ENCODE measurements around the gene ABHD11. TPM values are rescaled to one million over a fixed set of nuclear protein-coding genes. Genes with fewer than 3 reads are reported as not detected.
"Not testable (repeated sequence)": the region's sequence is repeated elsewhere in the genome, so short reads cannot be mapped to it uniquely, and the experiment has no call there.

Gene ABHD11
- total and polyA plus RNA-seq, 2 of the 4 experiments (the other 2 are of a cell fraction) = 13.4 to 19.9 TPM

GRCh38 chr7:73721377-73721817, 17.2 kb downstream of the ABHD11 start:
- H3K4me1 ChIP-seq (ENCODE audit: control insufficient read depth, insufficient read depth, low read length) = peaks cover 19% of the 10 kb centered on the region
- H3K4ac ChIP-seq (ENCODE audit: low read depth, low read length) = no peak overlapping the region
- H2AFZ ChIP-seq (replicated peaks; ENCODE audit: low read length, poor library complexity) = no peak overlapping the region
- peaks cover 8% of the 10 kb centered on the region for H3K9me1 ChIP-seq (ENCODE audit: insufficient read depth, low read length)
- no CpG with 5 or more reads among the region's 3 CpGs for WGBS, 2 experiments (ENCODE audit: extremely low coverage in 2 of 2, insufficient read length in 1 of 2)
- H4K91ac ChIP-seq (ENCODE audit: insufficient read depth, low read depth, low read length) = no peak overlapping the region
- TF ChIP-seq MXI1 (IDR thresholded peaks at IDR 0.05; ENCODE audit: borderline replicate concordance, low read depth, low read length) = no peak
- no peak for TF ChIP-seq CHD1 (IDR thresholded peaks at IDR 0.05; ENCODE audit: low read depth, low read length)
- no peak for TF ChIP-seq NFE2L2 (IDR thresholded peaks at IDR 0.05; ENCODE audit: low read depth, low read length)
- no peak for TF ChIP-seq CEBPB (IDR thresholded peaks at IDR 0.05; ENCODE audit: low read depth, low read length)
- TF ChIP-seq RAD21 (IDR thresholded peaks at IDR 0.05; ENCODE audit: low read length) = no peak
- no peak for TF ChIP-seq FOS (IDR thresholded peaks at IDR 0.05; ENCODE audit: low read depth, low read length)
- no peak for TF ChIP-seq POLR2A (IDR thresholded peaks at IDR 0.05; ENCODE audit: low read depth, low read length)
- TF ChIP-seq, protein P1, sequence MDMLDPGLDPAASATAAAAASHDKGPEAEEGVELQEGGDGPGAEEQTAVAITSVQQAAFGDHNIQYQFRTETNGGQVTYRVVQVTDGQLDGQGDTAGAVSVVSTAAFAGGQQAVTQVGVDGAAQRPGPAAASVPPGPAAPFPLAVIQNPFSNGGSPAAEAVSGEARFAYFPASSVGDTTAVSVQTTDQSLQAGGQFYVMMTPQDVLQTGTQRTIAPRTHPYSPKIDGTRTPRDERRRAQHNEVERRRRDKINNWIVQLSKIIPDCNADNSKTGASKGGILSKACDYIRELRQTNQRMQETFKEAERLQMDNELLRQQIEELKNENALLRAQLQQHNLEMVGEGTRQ (IDR thresholded peaks at IDR 0.05; ENCODE audit: low read depth, low read length) = no peak
- TF ChIP-seq SMC3 (IDR thresholded peaks at IDR 0.05; ENCODE audit: low read depth, low read length) = no peak
- TF ChIP-seq MAFK (IDR thresholded peaks at IDR 0.05; ENCODE audit: low read depth, low read length) = no peak
- TF ChIP-seq MAZ (IDR thresholded peaks at IDR 0.05; ENCODE audit: borderline replicate concordance, low read depth, low read length) = no peak
- no peak overlapping the region for H4K8ac ChIP-seq (ENCODE audit: low read depth in 2 of 2, low read length in 2 of 2)
- no peak overlapping the region for H3K56ac ChIP-seq (ENCODE audit: extremely low read depth, insufficient read depth, low read length)
- DNase-seq (no peak), ATAC-seq (ENCODE audit: low read depth) (no peak)
- no peak overlapping the region for H4K5ac ChIP-seq (ENCODE audit: low read depth, low read length)
- H2BK5ac ChIP-seq (ENCODE audit: low read depth, low read length, poor library complexity, severe bottlenecking) = no peak overlapping the region
- dilution Hi-C loops (cut with HindIII; ENCODE audit: low sequenced_read_pairs, unreplicated experiment) = no loop called here
- no peak overlapping the region for H2AK5ac ChIP-seq (ENCODE audit: low read depth, low read length)
- no peak overlapping the region for H2BK120ac ChIP-seq (ENCODE audit: low read depth, low read length)
- no peak overlapping the region for H3K27ac ChIP-seq (ENCODE audit: insufficient read depth, low read length)
- H3K23ac ChIP-seq (ENCODE audit: low read depth, low read length) = no peak overlapping the region
- peak overlapping the region; percentile 76 for H2AK9ac ChIP-seq (replicated peaks; ENCODE audit: low read depth, low read length, poor library complexity)
- no peaks in the 10 kb centered on the region for H3K27me3 ChIP-seq (ENCODE audit: control insufficient read depth, insufficient read depth, low read length)
- BruUV-seq (replicated peaks) = no TSS peak
- intact Hi-C loops (cut with micrococcal nuclease) = no loop called here
- ChIA-PET CTCF (no interaction called here), POLR2A (ENCODE audit: unreplicated experiment) (no interaction called here)
- no peak overlapping the region for H3K14ac ChIP-seq (replicated peaks; ENCODE audit: low read depth, low read length)
- no peak overlapping the region for H2BK20ac ChIP-seq (ENCODE audit: low read depth, low read length)
- peaks cover 3 to 23% of the 10 kb centered on the region in 2 experiments for H3K79me1 ChIP-seq (ENCODE audit: low read depth in 1 of 2, low read length in 2 of 2)
- no peaks in the 10 kb centered on the region for H3K9me3 ChIP-seq (ENCODE audit: control insufficient read depth, insufficient read depth, low read length)
- in situ Hi-C loops (cut with MboI; ENCODE audit: low sequenced_read_pairs) = no loop called here
- H4K20me1 ChIP-seq (ENCODE audit: insufficient read depth, low read length) = peaks cover 22% of the 10 kb centered on the region
- H3K4me2 ChIP-seq (ENCODE audit: low read depth, low read length) = no peak overlapping the region
- no peak overlapping the region for H3K9ac ChIP-seq (ENCODE audit: low read depth, low read length)
- H2BK15ac ChIP-seq (ENCODE audit: low read depth, low read length) = no peak overlapping the region
- no peaks in the 10 kb centered on the region; the same call in 1 of the 2 replicates for H3K36me3 ChIP-seq (ENCODE audit: control insufficient read depth, insufficient read depth, low read length)
- no peak overlapping the region for H3K4me3 ChIP-seq (ENCODE audit: insufficient read depth, low read depth, low read length)
- no peak overlapping the region for H3K18ac ChIP-seq (ENCODE audit: low read depth, low read length)

DNA sequence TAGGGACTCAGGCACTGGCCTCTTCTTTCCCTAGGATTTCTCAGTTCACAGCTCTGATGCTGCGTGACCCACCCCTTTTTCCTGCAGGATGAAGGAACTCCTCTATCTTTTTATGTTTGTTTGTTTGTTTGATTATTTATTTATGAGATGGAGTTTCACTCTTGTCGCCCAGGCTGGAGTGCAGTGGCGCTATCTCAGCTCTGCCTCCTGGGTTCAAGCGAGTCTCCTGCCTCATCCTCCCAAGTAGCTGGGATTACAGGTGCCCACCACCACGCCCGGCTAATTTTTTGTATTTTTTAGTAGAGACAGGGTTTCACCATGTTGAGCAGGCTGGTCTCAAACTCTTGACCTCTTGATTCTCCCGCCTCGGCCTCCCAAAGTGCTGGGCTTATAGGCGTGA, 18.2 kb downstream of the ABHD11 start:
- H3K27me3 ChIP-seq (ENCODE audit: control insufficient read depth, insufficient read depth, low read length); dilution Hi-C loops (cut with HindIII; ENCODE audit: low sequenced_read_pairs, unreplicated experiment); H4K5ac ChIP-seq (ENCODE audit: low read depth, low read length); H2BK20ac ChIP-seq (ENCODE audit: low read depth, low read length); H3K4me3 ChIP-seq (ENCODE audit: insufficient read depth, low read depth, low read length); H3K36me3 ChIP-seq (ENCODE audit: control insufficient read depth, insufficient read depth, low read length); in situ Hi-C loops (cut with MboI; ENCODE audit: low sequenced_read_pairs); H3K9me3 ChIP-seq (ENCODE audit: control insufficient read depth, insufficient read depth, low read length); H2AK9ac ChIP-seq (replicated peaks; ENCODE audit: low read depth, low read length, poor library complexity); CTCF ChIA-PET; BruUV-seq (replicated peaks); POLR2A ChIA-PET (ENCODE audit: unreplicated experiment); H3K9ac ChIP-seq (ENCODE audit: low read depth, low read length); H3K56ac ChIP-seq (ENCODE audit: extremely low read depth, insufficient read depth, low read length); H3K27ac ChIP-seq (ENCODE audit: insufficient read depth, low read length); H3K23ac ChIP-seq (ENCODE audit: low read depth, low read length); H2BK15ac ChIP-seq (ENCODE audit: low read depth, low read length); H2BK5ac ChIP-seq (ENCODE audit: low read depth, low read length, poor library complexity, severe bottlenecking); intact Hi-C loops (cut with micrococcal nuclease); H3K14ac ChIP-seq (replicated peaks; ENCODE audit: low read depth, low read length); ATAC-seq (ENCODE audit: low read depth); H3K4ac ChIP-seq (ENCODE audit: low read depth, low read length); H3K18ac ChIP-seq (ENCODE audit: low read depth, low read length); H2AFZ ChIP-seq (replicated peaks; ENCODE audit: low read length, poor library complexity); H2BK120ac ChIP-seq (ENCODE audit: low read depth, low read length); H2AK5ac ChIP-seq (ENCODE audit: low read depth, low read length); DNase-seq; H4K91ac ChIP-seq (ENCODE audit: insufficient read depth, low read depth, low read length); H4K8ac ChIP-seq (ENCODE audit: low read depth in 2 of 2, low read length in 2 of 2); H3K4me2 ChIP-seq (ENCODE audit: low read depth, low read length): not testable (repeated sequence)
- no CpG with 5 or more reads among the region's 9 CpGs for WGBS, 2 experiments (ENCODE audit: extremely low coverage in 2 of 2, insufficient read length in 1 of 2)
- Histone ChIP-seq H3K4me1 (ENCODE audit: control insufficient read depth, insufficient read depth, low read length) (peaks cover 26% of the 10 kb centered on the region), H3K79me1 (ENCODE audit: low read depth in 1 of 2, low read length in 2 of 2) (peaks cover 8 to 31% of the 10 kb centered on the region in 2 experiments), H3K9me1 (ENCODE audit: insufficient read depth, low read length) (peaks cover 14% of the 10 kb centered on the region), H4K20me1 (ENCODE audit: insufficient read depth, low read length) (peaks cover 32% of the 10 kb centered on the region)

All from IMR-90 (cell line).